IgD-negative memory B cell (primary cell): ENCODE data around the gene TDRD12. TPM values are rescaled to one million over a fixed set of nuclear protein-coding genes. Genes with fewer than 3 reads are reported as not detected.
"Not testable (repeated sequence)": the region's sequence is repeated elsewhere in the genome, so short reads cannot be mapped to it uniquely, and the experiment has no call there.

Experiments
- H3K27ac Mint-ChIP-seq, 3 donors: one replicate each; pipeline ENCODE4 v1.8.0; 2020 to 2022; ENCODE audit warnings: mild to moderate bottlenecking in 3 of 3, mixed read lengths in 3 of 3, moderate library complexity in 1 of 3
- H3K27me3 Mint-ChIP-seq: one replicate; pipeline ENCODE4 v1.8.0; 2021; ENCODE audit warnings: mixed read lengths
- H3K36me3 Mint-ChIP-seq: one replicate; pipeline ENCODE4 v1.8.0; 2020; ENCODE audit warnings: mild to moderate bottlenecking, mixed read lengths
- H3K4me1 Mint-ChIP-seq, 3 donors: one replicate each; pipeline ENCODE4 v1.8.0; 2020 to 2022; ENCODE audit warnings: mixed read lengths in 3 of 3, mild to moderate bottlenecking in 1 of 3
- H3K4me3 Mint-ChIP-seq, 4 donors: one replicate each; pipeline ENCODE4 v1.8.0; 2020 to 2022; ENCODE audit warnings: mild to moderate bottlenecking in 4 of 4, mixed read lengths in 4 of 4, moderate library complexity in 3 of 4
- H3K9me3 Mint-ChIP-seq, 3 donors: one replicate each; pipeline ENCODE4 v1.8.0; 2020 to 2021; ENCODE audit warnings: mixed read lengths in 3 of 3, mild to moderate bottlenecking in 1 of 3
- polyA plus RNA-seq: library from polyadenylated mRNA; unstranded; fragments of 300-500 nt; fragmentation: Illumina TruSeq; gene quantifications from one replicate; pipeline ENCODE4 v1.2.3, GENCODE V29; 2021

The TDRD12 gene
- polyA plus RNA-seq, 1 donor from 2014 or later, result not detected

- Mint-ChIP-seq H3K27ac (no peak overlapping the region), H3K4me1 (no peaks in the 10 kb centered on the region), H3K36me3 (peaks cover 1% of the 10 kb centered on the region), H3K9me3 (no peaks in the 10 kb centered on the region), H3K4me3 (no peak overlapping the region), H3K27me3 (peaks cover 11% of the 10 kb centered on the region)
Observed at GRCh38 chr19:32748497-32748896, 28.9 kb downstream of the TDRD12 start.

- H3K9me3 Mint-ChIP-seq, result no peaks in the 10 kb centered on the region
- no peak overlapping the region for H3K27ac Mint-ChIP-seq
- H3K4me1 Mint-ChIP-seq, result no peaks in the 10 kb centered on the region
- H3K27me3 Mint-ChIP-seq, result peaks cover 14% of the 10 kb centered on the region
- H3K36me3 Mint-ChIP-seq, result peaks cover 1% of the 10 kb centered on the region
- H3K4me3 Mint-ChIP-seq, result no peak overlapping the region
Observed at GRCh38 chr19:32748948-32749347, 29.4 kb downstream of the TDRD12 start.

GRCh38 chr19:32749361-32749760, 29.8 kb downstream of the TDRD12 start:
- H3K9me3 Mint-ChIP-seq, result no peaks in the 10 kb centered on the region
- H3K27me3 Mint-ChIP-seq, result peaks cover 14% of the 10 kb centered on the region
- H3K4me3 Mint-ChIP-seq, result no peak overlapping the region
- H3K4me1 Mint-ChIP-seq, result no peaks in the 10 kb centered on the region
- no peak overlapping the region for H3K27ac Mint-ChIP-seq
- H3K36me3 Mint-ChIP-seq, result peaks cover 1% of the 10 kb centered on the region

- Mint-ChIP-seq H3K27ac (no peak overlapping the region), H3K4me3 (no peak overlapping the region), H3K4me1 (no peaks in the 10 kb centered on the region), H3K27me3 (peaks cover 14% of the 10 kb centered on the region), H3K36me3 (peaks cover 1% of the 10 kb centered on the region), H3K9me3 (peaks cover 0 to 1% (median 0%) of the 10 kb centered on the region in 3 donors)
Observed at GRCh38 chr19:32750441-32751055, 31.0 kb downstream of the TDRD12 start.

GRCh38 chr19:32751066-32751465, 31.5 kb downstream of the TDRD12 start:
- Mint-ChIP-seq H3K36me3 (peaks cover 1% of the 10 kb centered on the region), H3K4me3 (no peak overlapping the region), H3K27me3 (peaks cover 14% of the 10 kb centered on the region)

GRCh38 chr19:32757189-32757588, 37.6 kb downstream of the TDRD12 start:
- peaks cover 15% of the 10 kb centered on the region for H3K27me3 Mint-ChIP-seq
- no peaks in the 10 kb centered on the region for H3K36me3 Mint-ChIP-seq
- no peaks in the 10 kb centered on the region for H3K4me1 Mint-ChIP-seq
- no peak overlapping the region for H3K4me3 Mint-ChIP-seq
- H3K9me3 Mint-ChIP-seq, result peaks cover 0 to 13% (median 9%) of the 10 kb centered on the region in 3 donors
- no peak overlapping the region for H3K27ac Mint-ChIP-seq

More at GRCh38 chr19:32751066-32751465, 31.5 kb downstream of the TDRD12 start:
- no peaks in the 10 kb centered on the region for H3K4me1 Mint-ChIP-seq
- H3K27ac Mint-ChIP-seq, result no peak overlapping the region
- peaks cover 0 to 2% (median 0%) of the 10 kb centered on the region in 3 donors for H3K9me3 Mint-ChIP-seq

- not testable (repeated sequence) for H3K9me3 Mint-ChIP-seq, H3K27ac Mint-ChIP-seq, H3K4me3 Mint-ChIP-seq, H3K36me3 Mint-ChIP-seq, H3K27me3 Mint-ChIP-seq, H3K4me1 Mint-ChIP-seq
Observed at GRCh38 chr19:32765365-32765764, 45.8 kb downstream of the TDRD12 start.

GRCh38 chr19:32767951-32768679, 48.5 kb downstream of the TDRD12 start:
- no peaks in the 10 kb centered on the region for H3K36me3 Mint-ChIP-seq
- H3K4me1 Mint-ChIP-seq, result no peaks in the 10 kb centered on the region
- no peak overlapping the region for H3K4me3 Mint-ChIP-seq
- peaks cover 0 to 3% (median 0%) of the 10 kb centered on the region in 3 donors for H3K9me3 Mint-ChIP-seq
- peaks cover 4% of the 10 kb centered on the region for H3K27me3 Mint-ChIP-seq
- no peak overlapping the region for H3K27ac Mint-ChIP-seq

GRCh38 chr19:32771596-32771995, 52.0 kb downstream of the TDRD12 start:
- H3K27ac Mint-ChIP-seq, result no peak overlapping the region
- H3K4me3 Mint-ChIP-seq, result no peak overlapping the region
- H3K36me3 Mint-ChIP-seq, result peaks cover 1% of the 10 kb centered on the region
- H3K9me3 Mint-ChIP-seq, result peaks cover 0 to 3% (median 0%) of the 10 kb centered on the region in 3 donors
- no peaks in the 10 kb centered on the region for H3K4me1 Mint-ChIP-seq
- peaks cover 4% of the 10 kb centered on the region for H3K27me3 Mint-ChIP-seq

- H3K27me3 Mint-ChIP-seq, result peaks cover 2% of the 10 kb centered on the region
- H3K4me1 Mint-ChIP-seq, result no peaks in the 10 kb centered on the region
- H3K27ac Mint-ChIP-seq, result no peak overlapping the region
- H3K9me3 Mint-ChIP-seq, result peaks cover 0 to 3% (median 0%) of the 10 kb centered on the region in 3 donors
- H3K36me3 Mint-ChIP-seq, result peaks cover 1% of the 10 kb centered on the region
- H3K4me3 Mint-ChIP-seq, result no peak overlapping the region
Observed at GRCh38 chr19:32773126-32773525, 53.6 kb downstream of the TDRD12 start.

- Mint-ChIP-seq H3K9me3 (peaks cover 0 to 15% (median 15%) of the 10 kb centered on the region in 3 donors), H3K4me3 (no peak overlapping the region), H3K27me3 (peaks cover 6% of the 10 kb centered on the region), H3K36me3 (peaks cover 3% of the 10 kb centered on the region), H3K27ac (no peak overlapping the region), H3K4me1 (no peaks in the 10 kb centered on the region)
Observed at GRCh38 chr19:32779082-32779481, 59.5 kb downstream of the TDRD12 start.

GRCh38 chr19:32781280-32781679, 61.7 kb downstream of the TDRD12 start:
- H3K4me3 Mint-ChIP-seq, result no peak overlapping the region
- H3K4me1 Mint-ChIP-seq, result no peaks in the 10 kb centered on the region

GRCh38 chr19:32782089-32782488, 62.5 kb downstream of the TDRD12 start:
- not testable (repeated sequence) for H3K4me1 Mint-ChIP-seq, H3K4me3 Mint-ChIP-seq, H3K27ac Mint-ChIP-seq, H3K27me3 Mint-ChIP-seq, H3K36me3 Mint-ChIP-seq
- H3K9me3 Mint-ChIP-seq, result peaks cover 0 to 15% (median 15%) of the 10 kb centered on the region in 3 donors

More at GRCh38 chr19:32781280-32781679, 61.7 kb downstream of the TDRD12 start:
- Mint-ChIP-seq H3K9me3 (peaks cover 0 to 15% (median 15%) of the 10 kb centered on the region in 3 donors), H3K36me3 (peaks cover 8% of the 10 kb centered on the region), H3K27me3 (peaks cover 8% of the 10 kb centered on the region), H3K27ac (no peak overlapping the region)

- H3K4me1 Mint-ChIP-seq, H3K36me3 Mint-ChIP-seq, H3K9me3 Mint-ChIP-seq, H3K4me3 Mint-ChIP-seq, H3K27ac Mint-ChIP-seq: not testable (repeated sequence)
- peaks cover 12% of the 10 kb centered on the region for H3K27me3 Mint-ChIP-seq
Observed at GRCh38 chr19:32787161-32787813, 67.7 kb downstream of the TDRD12 start.

GRCh38 chr19:32787895-32788294, 68.3 kb downstream of the TDRD12 start:
- not testable (repeated sequence) for H3K36me3 Mint-ChIP-seq, H3K27ac Mint-ChIP-seq, H3K4me3 Mint-ChIP-seq, H3K4me1 Mint-ChIP-seq, H3K9me3 Mint-ChIP-seq
- peaks cover 12% of the 10 kb centered on the region for H3K27me3 Mint-ChIP-seq
